C4-2B (cell line): ENCODE measurements around the gene KIF13A.

Experiments used
- CTCF ChIP-seq: fragments of 450-650 bp; conservative IDR thresholded peaks from 2 replicates; pipeline ENCODE4 v1.5.1; 2017; ENCODE audit warnings: mild to moderate bottlenecking
- ZFX ChIP-seq: fragments of 450-650 bp; IDR thresholded peaks from 2 replicates; pipeline ENCODE4 v1.6.1; 2017

DNA sequence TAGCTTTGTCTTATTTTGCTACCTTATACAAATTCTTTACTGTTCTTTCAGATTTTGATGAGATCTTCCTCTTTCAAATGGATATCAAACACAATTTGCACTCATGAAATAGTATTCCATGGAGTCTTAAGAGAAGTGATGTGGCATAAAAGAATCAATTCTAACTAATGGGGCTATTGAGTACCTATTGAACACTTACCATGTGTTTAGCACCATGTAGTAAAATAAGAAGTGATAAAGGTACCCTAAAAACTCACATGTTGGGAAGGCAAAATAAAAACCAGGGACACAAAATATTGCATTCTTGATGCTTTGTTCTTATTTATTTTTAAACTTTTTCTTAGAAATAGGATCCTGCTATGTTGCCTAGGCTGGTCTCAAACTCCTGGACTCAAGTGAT is 56.2 kb downstream of the KIF13A start:
- TF ChIP-seq CTCF (no peak), ZFX (no peak)
